A549 (cell line): Measurements from ENCODE around the gene SV2C. TPM values are rescaled to one million over a fixed set of nuclear protein-coding genes. Genes with fewer than 3 reads are reported as not detected.

Experiments
- ATAC-seq, 2 experiments: fragments of 200-7000 bp in 1 of 2; fragments of >200 bp in 1 of 2; cut with Nextera tagmentation in 1 of 2; cut with Tn5 transposase in 1 of 2; 3 replicates each; pipeline versions ENCODE4 v1.8.0 to v1.9.1; 2018 to 2020; ENCODE audit warnings: mild to moderate bottlenecking in 1 of 2, moderate library complexity in 1 of 2
- CTCF ChIA-PET: fragments of 300-600 bp; sonication (Branson Sonifier 250); formaldehyde crosslinking; extraction: SDS; loops from one replicate; lab custom pipeline; 2021; ENCODE audit warnings: antibody characterized with exemption, inconsistent platforms; lab: Yijun Ruan, JAX
- POLR2A ChIA-PET: fragments of 350-600 bp; formaldehyde crosslinking; extraction: SDS; loops from one replicate; lab custom pipeline; 2021; ENCODE audit warnings: antibody characterized with exemption, inconsistent platforms; lab: Yijun Ruan, JAX
- DNase-seq, 2 experiments: peaks; one replicate each; pipeline versions ENCODE4 v3.0.0 to v3.0.0-alpha.2; 2011 to 2016; ENCODE audit warnings: low read depth in 1 of 2, low spot score in 1 of 2
- FAIRE-seq: peaks from 2 replicates; lab custom pipeline; 2011; peaks lifted over from hg19 to GRCh38; lab: Jason Lieb, UNC
- H3K27ac ChIP-seq, 2 experiments: fragments of >200 bp; sonication (Bioruptor Twin); formaldehyde crosslinking; 3 replicates each; pipeline ENCODE4 v1.5.1; 2016 to 2017
- H3K4me1 ChIP-seq: fragments of >200 bp; sonication (Bioruptor Twin); formaldehyde crosslinking; 3 replicates; pipeline ENCODE4 v1.6.1; 2016
- H3K4me2 ChIP-seq: fragments of >200 bp; sonication (Bioruptor Twin); formaldehyde crosslinking; 3 replicates; pipeline ENCODE4 v1.6.1; 2016
- H3K4me3 ChIP-seq: fragments of >200 bp; sonication (Bioruptor Twin); formaldehyde crosslinking; 3 replicates; pipeline ENCODE4 v1.5.1; 2016
- H3K9me3 ChIP-seq: fragments of >200 bp; sonication (Bioruptor Twin); formaldehyde crosslinking; 3 replicates; pipeline ENCODE4 v1.6.1; 2016
- CEBPB ChIP-seq, 2 experiments: fragments of >200 bp in 1 of 2; sonication (Bioruptor Twin) in 1 of 2; formaldehyde crosslinking in 1 of 2; IDR thresholded peaks; 2 replicates each; pipeline ENCODE4 v1.6.1; 2012 to 2016
- EHF ChIP-seq: fragments of 250-450 bp; sonication (Bioruptor Pico); IDR thresholded peaks from 2 replicates; pipeline ENCODE4 v1.5.0; 2020; ENCODE audit warnings: mild to moderate bottlenecking
- EP300 ChIP-seq, 2 experiments: fragments of >200 bp; sonication (Bioruptor Twin); formaldehyde crosslinking; IDR thresholded peaks; 2 replicates in 1 of 2; 3 replicates in 1 of 2; pipeline ENCODE4 v1.6.1; 2016 to 2017
- FOSL2 ChIP-seq, 2 experiments: fragments of 450-650 bp in 1 of 2; fragments of >200 bp in 1 of 2; sonication (Bioruptor Twin) in 1 of 2; formaldehyde crosslinking; IDR thresholded peaks; 2 replicates each; pipeline versions ENCODE4 v1.5.0 to v1.6.1; 2016 to 2020; ENCODE audit warnings: mild to moderate bottlenecking in 1 of 2, moderate library complexity in 1 of 2
- HEYL ChIP-seq: fragments of 250-450 bp; sonication (Bioruptor Pico); IDR thresholded peaks from 2 replicates; pipeline ENCODE4 v1.8.0; 2021; ENCODE audit warnings: mild to moderate bottlenecking, moderate library complexity
- HMGXB4 ChIP-seq: fragments of 250-450 bp; sonication (Bioruptor Pico); IDR thresholded peaks from 2 replicates; pipeline ENCODE4 v1.5.0; 2021; ENCODE audit warnings: mild to moderate bottlenecking, moderate library complexity, borderline replicate concordance
- HOXB5 ChIP-seq: fragments of 250-450 bp; sonication (Bioruptor Pico); IDR thresholded peaks from 2 replicates; pipeline ENCODE4 v1.5.0; 2020; ENCODE audit warnings: mild to moderate bottlenecking, moderate library complexity
- JUN ChIP-seq, 2 experiments: fragments of >200 bp; sonication (Bioruptor Twin); formaldehyde crosslinking; IDR thresholded peaks; 2 replicates in 1 of 2; 3 replicates in 1 of 2; pipeline ENCODE4 v1.6.1; 2016 to 2017
- JUNB ChIP-seq: fragments of >200 bp; sonication (Bioruptor Twin); formaldehyde crosslinking; IDR thresholded peaks from 2 replicates; pipeline ENCODE4 v1.6.1; 2016
- MAFK ChIP-seq: fragments of 450-650 bp; IDR thresholded peaks from 2 replicates; pipeline ENCODE4 v1.6.1; 2014; ENCODE audit not compliant: partially characterized antibody
- NR3C1 ChIP-seq: fragments of >200 bp; sonication (Bioruptor Twin); formaldehyde crosslinking; IDR thresholded peaks from 3 replicates; pipeline ENCODE4 v1.6.1; 2017
- POLR2A ChIP-seq: IDR thresholded peaks from 2 replicates; pipeline ENCODE4 v1.6.1; 2012; ENCODE audit warnings: mild to moderate bottlenecking, low read length
- POLR2AphosphoS2 ChIP-seq: conservative IDR thresholded peaks from 2 replicates; pipeline ENCODE4 v1.6.1; 2012; ENCODE audit warnings: low read length, improper control_type of control experiment, inconsistent platforms
- RARB ChIP-seq: fragments of 250-450 bp; sonication (Bioruptor Pico); IDR thresholded peaks from 2 replicates; pipeline ENCODE4 v1.8.0; 2021; ENCODE audit warnings: mild to moderate bottlenecking, moderate library complexity
- RFX5 ChIP-seq: fragments of 450-650 bp; IDR thresholded peaks from 2 replicates; pipeline ENCODE4 v1.7.1; 2014; ENCODE audit warnings: antibody characterized with exemption, mild to moderate bottlenecking, moderate library complexity
- SMC3 ChIP-seq: fragments of >200 bp; sonication (Bioruptor Twin); formaldehyde crosslinking; IDR thresholded peaks from 3 replicates; pipeline ENCODE4 v1.6.1; 2018; ENCODE audit warnings: inconsistent platforms
- ZC3H11A ChIP-seq: fragments of 450-650 bp; IDR thresholded peaks from 2 replicates; pipeline ENCODE4 v1.6.1; 2014; ENCODE audit warnings: antibody characterized with exemption, mild to moderate bottlenecking
- WGBS: methylation state at CpG from one replicate; pipeline ENCODE4 v1.1.6; 2017; ENCODE audit errors: missing lambda C conversion rate; 5-methylcytosine and 5-hydroxymethylcytosine counted together
- polyA plus RNA-seq, 4 experiments: library from polyadenylated mRNA; depleted of rRNA in 3 of 4; stranded (reverse); fragments of >200 nt; fragmentation: RNase III in 1 of 4; extraction: RNeasy Plus Mini Kit Qiagen cat#74134 plus additional on column Dnase treatment in 1 of 4; gene quantifications; 2 replicates in 3 of 4; 3 replicates in 1 of 4; pipeline ENCODE4 v1.2.3, GENCODE V29; 2011 to 2017
- TF ChIP-seq, protein P1 (sequence below): fragments of 250-450 bp; sonication (Bioruptor Pico); IDR thresholded peaks from 2 replicates; pipeline ENCODE4 v1.5.0; 2020; ENCODE audit warnings: low read depth, mild to moderate bottlenecking, moderate library complexity
- TF ChIP-seq, protein P2 (sequence below): fragments of 450-650 bp; IDR thresholded peaks from 2 replicates; pipeline ENCODE4 v1.6.1; 2014; ENCODE audit warnings: antibody characterized with exemption

Gene SV2C
- polyA plus RNA-seq, 2 of the 4 experiments (the other 2 are of a cell fraction) = not detected

- TF ChIP-seq HMGXB4 (CRISPR knock-in tag) (no peak), POLR2AphosphoS2 (no peak), RFX5 (no peak), EHF (CRISPR knock-in tag) (no peak)
Observed at GRCh38 chr5:76325326-76325725, 242.1 kb downstream of the SV2C start (continued).

DNA sequence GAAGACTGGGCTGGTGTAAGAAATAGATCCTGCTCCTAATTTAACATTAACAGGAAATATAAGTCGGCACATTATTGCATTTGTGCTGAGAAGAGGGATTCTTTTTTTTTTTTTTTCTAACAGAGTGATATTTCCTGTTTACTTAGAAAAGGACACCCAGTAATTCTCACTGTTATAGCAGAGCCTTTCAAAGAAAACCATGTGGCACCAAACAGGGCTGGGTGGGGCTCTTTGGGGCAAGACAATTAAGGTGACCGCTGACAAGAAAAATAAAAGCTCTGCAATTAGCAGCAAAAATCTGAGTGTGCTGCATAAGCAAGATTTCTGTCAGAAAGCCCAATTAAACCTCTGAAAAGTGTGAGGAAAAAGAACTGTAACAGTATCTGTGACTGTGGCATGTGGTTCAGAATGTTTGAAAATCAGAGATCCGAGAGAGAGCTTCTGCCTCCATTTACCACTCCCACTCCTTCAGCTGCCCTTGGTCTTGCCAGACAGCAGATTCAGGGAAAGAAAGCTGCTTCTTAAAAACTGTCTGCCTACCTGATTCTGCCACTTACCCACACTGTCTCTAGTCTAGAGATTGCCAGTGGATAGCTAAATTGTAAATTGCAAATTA, 242.8 kb downstream of the SV2C start:
- TF ChIP-seq FOSL2 (IDR thresholded peaks at IDR 0.05) = no peak
- TF ChIP-seq FOSL2 (CRISPR knock-in tag; IDR thresholded peaks at IDR 0.05) = no peak
- TF ChIP-seq RARB = no peak
- TF ChIP-seq POLR2AphosphoS2 = no peak
- TF ChIP-seq CEBPB (IDR thresholded peaks at IDR 0.05) = no peak
- TF ChIP-seq HOXB5 (CRISPR knock-in tag) = no peak
- TF ChIP-seq JUNB = no peak
- TF ChIP-seq EP300 (IDR thresholded peaks at IDR 0.05) = no peak
- TF ChIP-seq POLR2A = no peak
- Histone ChIP-seq H3K27ac (no peak overlapping the region), H3K4me2 (no peak overlapping the region), H3K4me1 (no peaks in the 10 kb centered on the region), H3K4me3 (no peak overlapping the region), H3K9me3 (peaks cover 10% of the 10 kb centered on the region; the same call in 2 of the 3 replicates)
- 52% methylated on average over 3 of the region's 3 CpGs for WGBS
- no peak for ATAC-seq
- POLR2A ChIA-PET = no interaction called here
- FAIRE-seq = no peak
- no peak for DNase-seq
- CTCF ChIA-PET = interaction anchor here (1.1 to 1.5 kb wide), 2 partner anchors 12 to 17 kb away, joined by 3 to 7 read pairs; no protein-coding TSS in a partner anchor

GRCh38 chr5:76326577-76327302, 243.6 kb downstream of the SV2C start:
- Histone ChIP-seq H3K9me3 (peaks cover 10% of the 10 kb centered on the region; the same call in 2 of the 3 replicates), H3K27ac (no peak overlapping the region), H3K4me1 (no peaks in the 10 kb centered on the region), H3K4me3 (no peak overlapping the region), H3K4me2 (no peak overlapping the region)
- TF ChIP-seq FOSL2 (IDR thresholded peaks at IDR 0.05) (no peak), FOSL2 (CRISPR knock-in tag; IDR thresholded peaks at IDR 0.05) (no peak), JUN (IDR thresholded peaks at IDR 0.05) (no peak), NR3C1 (no peak), HEYL (CRISPR knock-in tag) (no peak), SMC3 (no peak)
- TF ChIP-seq, protein P1, sequence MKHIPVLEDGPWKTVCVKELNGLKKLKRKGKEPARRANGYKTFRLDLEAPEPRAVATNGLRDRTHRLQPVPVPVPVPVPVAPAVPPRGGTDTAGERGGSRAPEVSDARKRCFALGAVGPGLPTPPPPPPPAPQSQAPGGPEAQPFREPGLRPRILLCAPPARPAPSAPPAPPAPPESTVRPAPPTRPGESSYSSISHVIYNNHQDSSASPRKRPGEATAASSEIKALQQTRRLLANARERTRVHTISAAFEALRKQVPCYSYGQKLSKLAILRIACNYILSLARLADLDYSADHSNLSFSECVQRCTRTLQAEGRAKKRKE (CRISPR knock-in tag) = no peak
- FAIRE-seq = no peak
- no peak for ATAC-seq
- WGBS = 66% methylated on average over 10 of the region's 10 CpGs
- no peak for DNase-seq
- ChIA-PET CTCF (interaction anchor here (1.5 kb wide), 1 partner anchor 18 kb away, joined by 7 read pairs; no protein-coding TSS in a partner anchor), POLR2A (no interaction called here)

GRCh38 chr5:76329346-76329745, 246.2 kb downstream of the SV2C start:
- Histone ChIP-seq H3K4me1 (no peaks in the 10 kb centered on the region), H3K27ac (no peak overlapping the region), H3K4me2 (no peak overlapping the region), H3K9me3 (no peaks in the 10 kb centered on the region), H3K4me3 (no peak overlapping the region)
- FAIRE-seq (no peak), ATAC-seq (no peak), DNase-seq (no peak)
- POLR2A ChIA-PET = no interaction called here
- TF ChIP-seq, protein P2, sequence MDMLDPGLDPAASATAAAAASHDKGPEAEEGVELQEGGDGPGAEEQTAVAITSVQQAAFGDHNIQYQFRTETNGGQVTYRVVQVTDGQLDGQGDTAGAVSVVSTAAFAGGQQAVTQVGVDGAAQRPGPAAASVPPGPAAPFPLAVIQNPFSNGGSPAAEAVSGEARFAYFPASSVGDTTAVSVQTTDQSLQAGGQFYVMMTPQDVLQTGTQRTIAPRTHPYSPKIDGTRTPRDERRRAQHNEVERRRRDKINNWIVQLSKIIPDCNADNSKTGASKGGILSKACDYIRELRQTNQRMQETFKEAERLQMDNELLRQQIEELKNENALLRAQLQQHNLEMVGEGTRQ = no peak
- TF ChIP-seq EHF (CRISPR knock-in tag) = no peak
- no peak for TF ChIP-seq MAFK
- TF ChIP-seq ZC3H11A = no peak
- TF ChIP-seq FOSL2 (IDR thresholded peaks at IDR 0.05) = no peak
- TF ChIP-seq FOSL2 (CRISPR knock-in tag; IDR thresholded peaks at IDR 0.05) = no peak
- TF ChIP-seq SMC3 = no peak
- CTCF ChIA-PET = interaction anchor here (0.8 kb wide), 1 partner anchor 254 kb away, joined by 4 read pairs; no protein-coding TSS in a partner anchor
